H9 (cell line): ENCODE measurements around the gene IL10. TPM values are rescaled to one million over a fixed set of nuclear protein-coding genes. Genes with fewer than 3 reads are reported as not detected.

ENCODE experiments used
- DNase-seq: peaks from one replicate; pipeline ENCODE4 v3.0.0-alpha.2; 2017
- H2AFZ ChIP-seq: one replicate; pipeline ENCODE4 v1.6.1; 2013; ENCODE audit warnings: mild to moderate bottlenecking, low read length, control low read depth, moderate library complexity
- H2AK5ac ChIP-seq: 2 replicates; pipeline ENCODE4 v1.6.1; 2013; ENCODE audit warnings: low read length, control low read depth, mixed read lengths; ENCODE audit not compliant: insufficient read length
- H2BK120ac ChIP-seq: one replicate; pipeline ENCODE4 v1.6.1; 2013; ENCODE audit warnings: low read depth, mild to moderate bottlenecking, low read length, control low read depth, inconsistent platforms; ENCODE audit not compliant: poor library complexity, severe bottlenecking
- H2BK12ac ChIP-seq: 2 replicates; pipeline ENCODE4 v1.6.1; 2013; ENCODE audit warnings: low read length, control low read depth, mixed read lengths, low read depth; ENCODE audit not compliant: insufficient read length
- H2BK15ac ChIP-seq: 2 replicates; pipeline ENCODE4 v1.6.1; 2013; ENCODE audit warnings: low read depth, low read length, control low read depth
- H2BK20ac ChIP-seq: one replicate; pipeline ENCODE4 v1.6.1; 2013; ENCODE audit warnings: low read depth, mild to moderate bottlenecking, low read length, control low read depth, inconsistent platforms; ENCODE audit not compliant: poor library complexity, severe bottlenecking
- H2BK5ac ChIP-seq: 2 replicates; pipeline ENCODE4 v1.6.1; 2013; ENCODE audit warnings: low read length, control low read depth, mixed read lengths; ENCODE audit not compliant: insufficient read length
- H3K14ac ChIP-seq: 2 replicates; pipeline ENCODE4 v1.6.1; 2013; ENCODE audit warnings: low read length, control low read depth; ENCODE audit not compliant: insufficient read depth
- H3K18ac ChIP-seq: 2 replicates; pipeline ENCODE4 v1.6.1; 2013; ENCODE audit warnings: low read depth, mild to moderate bottlenecking, mixed read lengths, low read length, control low read depth; ENCODE audit not compliant: insufficient read length
- H3K23ac ChIP-seq: 2 replicates; pipeline ENCODE4 v1.6.1; 2013; ENCODE audit warnings: low read length, control low read depth, mixed read lengths, low read depth; ENCODE audit not compliant: insufficient read length
- H3K23me2 ChIP-seq: 2 replicates; pipeline ENCODE4 v1.6.1; 2013; ENCODE audit warnings: low read depth, mild to moderate bottlenecking, mixed read lengths, low read length, control low read depth; ENCODE audit not compliant: insufficient read length, poor library complexity, severe bottlenecking
- H3K27ac ChIP-seq: 2 replicates; pipeline ENCODE4 v1.5.1; 2013; ENCODE audit warnings: low read length, control low read depth, mixed read lengths, low read depth; ENCODE audit not compliant: insufficient read length
- H3K27me3 ChIP-seq: 2 replicates; pipeline ENCODE4 v1.6.1; 2013; ENCODE audit warnings: low read length, control low read depth, inconsistent platforms; ENCODE audit not compliant: insufficient read depth
- H3K4ac ChIP-seq: 2 replicates; pipeline ENCODE4 v1.6.1; 2013; ENCODE audit warnings: low read depth, mild to moderate bottlenecking, control low read depth, inconsistent platforms, low read length, moderate library complexity
- H3K4me1 ChIP-seq: 2 replicates; pipeline ENCODE4 v1.6.1; 2013; ENCODE audit warnings: low read length, control low read depth, inconsistent platforms; ENCODE audit not compliant: insufficient read depth
- H3K4me2 ChIP-seq: 2 replicates; pipeline ENCODE4 v1.6.1; 2013; ENCODE audit warnings: low read length, control low read depth, mixed read lengths; ENCODE audit not compliant: insufficient read length, insufficient read depth
- H3K56ac ChIP-seq: 2 replicates; pipeline ENCODE4 v1.6.1; 2013; ENCODE audit warnings: low read depth, mild to moderate bottlenecking, mixed read lengths, low read length, control low read depth; ENCODE audit not compliant: insufficient read length
- H3K79me1 ChIP-seq: 2 replicates; pipeline ENCODE4 v1.6.1; 2013; ENCODE audit warnings: low read depth, mild to moderate bottlenecking, moderate library complexity, low read length, control low read depth, inconsistent platforms; ENCODE audit not compliant: insufficient read depth, poor library complexity, severe bottlenecking
- H3K79me2 ChIP-seq: 2 replicates; pipeline ENCODE4 v1.6.1; 2013; ENCODE audit warnings: low read length, control low read depth, inconsistent platforms; ENCODE audit not compliant: insufficient read depth
- H3K9ac ChIP-seq: 2 replicates; pipeline ENCODE4 v1.6.1; 2013; ENCODE audit warnings: low read length, control low read depth, mixed read lengths; ENCODE audit not compliant: insufficient read length; ENCODE audit errors: extremely low read depth
- H3K9me3 ChIP-seq: one replicate; pipeline ENCODE4 v1.6.1; 2013; ENCODE audit warnings: low read depth, low read length, inconsistent platforms; ENCODE audit not compliant: control insufficient read depth
- H3T11ph ChIP-seq: one replicate; pipeline ENCODE4 v1.6.1; 2013; ENCODE audit warnings: mild to moderate bottlenecking, low read length, control low read depth, inconsistent platforms
- H4K20me1 ChIP-seq: one replicate; pipeline ENCODE4 v1.6.1; 2013; ENCODE audit not compliant: control insufficient read depth, insufficient read length, insufficient read depth
- H4K5ac ChIP-seq: 2 replicates; pipeline ENCODE4 v1.6.1; 2013; ENCODE audit warnings: low read depth, mild to moderate bottlenecking, mixed read lengths, low read length, control low read depth; ENCODE audit not compliant: insufficient read length
- H4K8ac ChIP-seq: replicated peaks from 2 replicates; pipeline ENCODE4 v1.6.1; 2013; ENCODE audit warnings: low read length, control low read depth, mixed read lengths, low read depth; ENCODE audit not compliant: insufficient read length
- H4K91ac ChIP-seq: 2 replicates; pipeline ENCODE4 v1.6.1; 2013; ENCODE audit warnings: low read depth, mild to moderate bottlenecking, moderate library complexity, mixed read lengths, low read length, control low read depth; ENCODE audit not compliant: insufficient read length
- H3K27ac Mint-ChIP-seq, 3 experiments: 2 replicates in 2 of 3; 3 replicates in 1 of 3; pipeline ENCODE4 v1.8.0; 2020 to 2021; ENCODE audit warnings: mixed read lengths in 3 of 3, mild to moderate bottlenecking in 1 of 3, moderate library complexity in 1 of 3
- H3K27me3 Mint-ChIP-seq: 2 replicates; pipeline ENCODE4 v1.8.0; 2021; ENCODE audit warnings: low read depth, mild to moderate bottlenecking, moderate library complexity, mixed read lengths
- H3K36me3 Mint-ChIP-seq, 3 experiments: 2 replicates in 2 of 3; 3 replicates in 1 of 3; pipeline ENCODE4 v1.8.0; 2020 to 2021; ENCODE audit warnings: low read depth in 3 of 3, mixed read lengths in 3 of 3; ENCODE audit not compliant: insufficient read depth in 1 of 3
- H3K4me1 Mint-ChIP-seq, 2 experiments: 2 replicates each; pipeline ENCODE4 v1.8.0; 2020; ENCODE audit warnings: mixed read lengths in 2 of 2
- H3K4me3 Mint-ChIP-seq, 2 experiments: 2 replicates in 1 of 2; 3 replicates in 1 of 2; pipeline ENCODE4 v1.8.0; 2020 to 2021; ENCODE audit warnings: mild to moderate bottlenecking in 2 of 2, mixed read lengths in 2 of 2, moderate library complexity in 1 of 2
- H3K9me3 Mint-ChIP-seq, 2 experiments: 2 replicates in 1 of 2; 3 replicates in 1 of 2; pipeline ENCODE4 v1.8.0; 2020; ENCODE audit warnings: mild to moderate bottlenecking in 2 of 2, mixed read lengths in 2 of 2, moderate library complexity in 1 of 2
- WGBS: extraction: QIAGEN DNeasy Blood & Tissue Kit; methylation state at CpG from one replicate; pipeline ENCODE4 v1.1.7; 2013; ENCODE audit warnings: missing lambda C conversion rate, low lambda C conversion rate, mixed read lengths; ENCODE audit not compliant: insufficient read length; ENCODE audit errors: extremely low coverage; 5-methylcytosine and 5-hydroxymethylcytosine counted together
- total RNA-seq: library from RNA; stranded (reverse); gene quantifications from 2 replicates; pipeline ENCODE4 v1.2.1, GENCODE V29; 2021
- TF ChIP-seq, protein P1 (sequence below): fragments of 200-600 bp; sonication (generic); conservative IDR thresholded peaks from 3 replicates; pipeline ENCODE4 v1.8.0; 2021; ENCODE audit warnings: antibody characterized with exemption, mild to moderate bottlenecking

IL10 gene
- total RNA-seq, 1 experiment from 2014 or later = not detected

GRCh38 chr1:206812471-206812870 lies 40.2 kb upstream of the IL10 start:
- H3K27me3 ChIP-seq = no peaks in the 10 kb centered on the region
- no peak overlapping the region for H3K9ac ChIP-seq
- no peak overlapping the region for H2BK5ac ChIP-seq
- no peak overlapping the region for H2BK15ac ChIP-seq
- no peak overlapping the region for H3K14ac ChIP-seq
- H2AFZ ChIP-seq = no peak overlapping the region
- H3K27ac ChIP-seq = no peak overlapping the region
- H3K79me2 ChIP-seq = no peaks in the 10 kb centered on the region
- no peak overlapping the region for H3K4ac ChIP-seq
- H3K4me1 ChIP-seq = no peaks in the 10 kb centered on the region
- H3T11ph ChIP-seq = no peak overlapping the region
- H3K9me3 Mint-ChIP-seq = peaks cover 3 to 8% of the 10 kb centered on the region in 2 experiments; a peak in 4 of 5 replicates
- no peak overlapping the region for H3K27ac Mint-ChIP-seq
- no peak overlapping the region for H3K4me2 ChIP-seq
- H4K91ac ChIP-seq = no peak overlapping the region
- H3K56ac ChIP-seq = no peak overlapping the region
- no peak overlapping the region for H3K4me3 Mint-ChIP-seq
- no peak overlapping the region for H3K23ac ChIP-seq
- TF ChIP-seq, protein P1, sequence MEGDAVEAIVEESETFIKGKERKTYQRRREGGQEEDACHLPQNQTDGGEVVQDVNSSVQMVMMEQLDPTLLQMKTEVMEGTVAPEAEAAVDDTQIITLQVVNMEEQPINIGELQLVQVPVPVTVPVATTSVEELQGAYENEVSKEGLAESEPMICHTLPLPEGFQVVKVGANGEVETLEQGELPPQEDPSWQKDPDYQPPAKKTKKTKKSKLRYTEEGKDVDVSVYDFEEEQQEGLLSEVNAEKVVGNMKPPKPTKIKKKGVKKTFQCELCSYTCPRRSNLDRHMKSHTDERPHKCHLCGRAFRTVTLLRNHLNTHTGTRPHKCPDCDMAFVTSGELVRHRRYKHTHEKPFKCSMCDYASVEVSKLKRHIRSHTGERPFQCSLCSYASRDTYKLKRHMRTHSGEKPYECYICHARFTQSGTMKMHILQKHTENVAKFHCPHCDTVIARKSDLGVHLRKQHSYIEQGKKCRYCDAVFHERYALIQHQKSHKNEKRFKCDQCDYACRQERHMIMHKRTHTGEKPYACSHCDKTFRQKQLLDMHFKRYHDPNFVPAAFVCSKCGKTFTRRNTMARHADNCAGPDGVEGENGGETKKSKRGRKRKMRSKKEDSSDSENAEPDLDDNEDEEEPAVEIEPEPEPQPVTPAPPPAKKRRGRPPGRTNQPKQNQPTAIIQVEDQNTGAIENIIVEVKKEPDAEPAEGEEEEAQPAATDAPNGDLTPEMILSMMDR = no peak
- no peak for DNase-seq
- no peaks in the 10 kb centered on the region for H3K27me3 Mint-ChIP-seq
- no peak overlapping the region for H2BK12ac ChIP-seq
- no peak overlapping the region for H2BK120ac ChIP-seq
- H4K5ac ChIP-seq = no peak overlapping the region
- no peaks in the 10 kb centered on the region for H3K36me3 Mint-ChIP-seq
- H3K18ac ChIP-seq = no peak overlapping the region
- H3K4me1 Mint-ChIP-seq = peaks cover 2 to 8% of the 10 kb centered on the region in 2 experiments; a peak in 3 of 4 replicates
- no CpG with 5 or more reads among the region's 2 CpGs for WGBS
- no peaks in the 10 kb centered on the region for H4K20me1 ChIP-seq
- H3K9me3 ChIP-seq = no peaks in the 10 kb centered on the region
- H3K79me1 ChIP-seq = no peaks in the 10 kb centered on the region
- H2BK20ac ChIP-seq = no peak overlapping the region
- no peak overlapping the region for H2AK5ac ChIP-seq
- no peak overlapping the region for H4K8ac ChIP-seq
- no peaks in the 10 kb centered on the region for H3K23me2 ChIP-seq
